ENCODE results near the gene PALD1.

PALD1 gene

DNA sequence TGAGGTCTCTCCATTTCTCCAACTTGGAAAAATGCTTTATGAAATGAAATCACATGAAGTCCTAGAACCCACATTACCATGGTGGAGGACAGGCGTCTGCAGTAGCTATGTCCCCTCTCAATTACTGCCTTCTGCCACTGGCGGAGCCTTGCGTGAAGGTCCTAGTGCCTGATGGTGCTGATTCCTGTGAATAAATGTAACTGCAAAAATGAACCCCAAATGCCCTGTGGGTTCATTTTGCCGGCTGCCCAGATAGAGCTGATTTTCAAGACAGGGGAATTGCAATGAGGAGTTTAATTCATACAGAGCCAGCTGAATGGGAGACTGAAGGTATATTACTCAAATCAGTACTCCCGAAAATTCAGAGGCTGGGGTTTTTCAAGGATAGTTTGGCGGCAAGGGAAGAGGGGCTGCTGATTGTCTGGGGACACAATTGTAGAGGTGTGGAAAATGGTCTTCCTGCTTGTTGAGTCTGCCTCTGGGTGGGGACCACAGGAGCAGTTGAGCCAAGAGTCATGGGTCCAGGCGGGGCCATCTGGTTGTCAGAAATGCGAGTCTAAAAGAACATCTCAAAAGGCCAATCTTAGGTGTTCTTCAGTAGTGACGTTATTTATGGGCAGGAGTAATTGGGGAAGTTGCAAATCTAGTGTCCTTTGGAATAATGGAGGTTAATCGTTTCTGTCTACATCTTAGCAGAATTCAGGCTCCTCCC is 110.4 kb downstream of the PALD1 start:
- Histone ChIP-seq H3K4me3 (ENCODE audit: low read length) (no peak overlapping the region), H3K4me1 (ENCODE audit: insufficient read depth, low read length) (peaks cover 9% of the 10 kb centered on the region), H2AFZ (ENCODE audit: low read depth, low read length) (no peak overlapping the region), H3K36me3 (ENCODE audit: insufficient read depth, low read length) (no peaks in the 10 kb centered on the region), H3K27me3 (ENCODE audit: insufficient read depth, low read length) (no peaks in the 10 kb centered on the region), H3K9me3 (ENCODE audit: low read length) (no peaks in the 10 kb centered on the region)

DNA sequence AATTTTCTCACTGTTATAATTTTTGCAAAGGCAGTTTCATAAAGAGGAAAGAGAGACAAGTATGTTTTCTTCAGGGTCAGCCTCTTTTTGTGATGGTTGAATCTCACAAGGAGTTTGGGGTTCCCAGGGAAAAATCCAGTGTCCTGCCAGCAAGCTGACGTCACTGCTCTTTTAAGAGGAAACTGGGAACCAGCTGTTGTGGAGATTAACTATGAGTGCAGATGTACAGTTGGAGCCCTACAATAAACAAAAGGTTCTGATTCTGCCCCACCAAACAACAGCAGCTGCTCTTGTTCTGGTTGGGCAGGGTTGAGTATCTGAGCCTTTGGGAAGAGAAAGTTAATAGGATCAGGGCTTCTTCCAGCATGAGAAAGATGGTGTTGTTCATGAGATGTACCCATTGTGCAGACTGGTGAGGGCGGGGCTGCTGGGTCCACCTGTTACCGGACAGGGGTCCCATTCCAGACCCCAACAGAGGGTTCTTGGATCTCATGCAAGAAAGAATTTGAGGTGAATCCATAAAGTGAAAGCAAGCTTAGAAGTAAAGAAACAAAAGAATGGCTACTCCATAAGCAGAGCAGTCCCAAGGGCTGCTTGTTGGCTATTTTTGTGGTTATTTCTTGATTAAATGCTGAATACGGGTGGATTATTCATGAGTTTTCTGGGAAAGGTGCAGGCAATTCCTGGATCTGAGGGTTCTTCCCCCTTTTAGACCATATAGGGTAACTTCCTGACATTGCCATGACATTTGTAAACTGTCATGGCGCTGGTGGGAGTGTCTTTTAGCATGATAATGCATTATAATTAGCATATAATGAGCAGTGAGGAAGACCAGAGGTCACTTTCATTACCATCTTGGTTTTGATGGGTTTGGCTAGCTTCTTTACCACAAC is 111.4 kb downstream of the PALD1 start:
- Histone ChIP-seq H3K4me1 (ENCODE audit: insufficient read depth, low read length) (peaks cover 2% of the 10 kb centered on the region), H3K36me3 (ENCODE audit: insufficient read depth, low read length) (no peaks in the 10 kb centered on the region), H3K9me3 (ENCODE audit: low read length) (no peaks in the 10 kb centered on the region), H2AFZ (ENCODE audit: low read depth, low read length) (no peak overlapping the region), H3K4me3 (ENCODE audit: low read length) (no peak overlapping the region), H3K27me3 (ENCODE audit: insufficient read depth, low read length) (peaks cover 3% of the 10 kb centered on the region)

DNA sequence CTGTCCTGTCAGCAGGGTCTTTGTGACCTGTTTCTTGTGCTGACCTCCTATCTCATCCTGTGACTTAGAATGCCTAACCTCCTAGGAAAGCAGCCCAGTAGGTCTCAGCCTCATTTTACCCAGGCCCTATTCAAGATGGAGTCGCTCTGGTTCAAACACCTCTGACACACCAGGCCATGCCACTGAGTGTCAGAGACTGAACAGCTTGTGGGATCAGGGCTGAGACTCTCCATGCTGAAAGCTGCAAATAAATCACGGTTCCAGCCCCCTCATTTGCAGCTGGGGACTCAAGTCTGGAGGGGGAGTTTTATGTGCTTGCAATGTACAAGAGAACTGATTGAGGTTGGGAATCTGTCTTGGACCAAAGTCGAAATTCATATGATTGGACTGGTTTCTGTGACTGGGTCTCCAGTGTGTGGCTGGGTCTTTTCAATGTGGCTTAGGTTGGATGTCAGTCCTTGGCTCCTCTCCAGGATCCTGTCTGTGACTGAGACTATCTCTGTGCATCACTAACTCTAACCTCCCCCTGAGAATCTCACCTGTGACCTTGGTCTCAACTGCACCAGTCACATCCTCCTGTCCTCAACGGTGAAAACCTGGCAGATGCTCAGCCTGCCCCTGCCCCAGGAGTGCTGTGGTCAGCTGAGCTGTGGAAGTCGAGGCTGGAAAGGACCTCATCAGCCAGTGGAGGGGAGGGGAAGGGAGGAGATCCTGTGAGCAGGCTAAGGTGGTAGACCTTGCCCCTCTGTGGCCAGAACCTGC is 112.3 kb downstream of the PALD1 start:
- no peaks in the 10 kb centered on the region for H3K36me3 ChIP-seq (ENCODE audit: insufficient read depth, low read length)
- no peaks in the 10 kb centered on the region for H3K9me3 ChIP-seq (ENCODE audit: low read length)
- H3K4me1 ChIP-seq (ENCODE audit: insufficient read depth, low read length): no peaks in the 10 kb centered on the region
- no peak overlapping the region for H3K4me3 ChIP-seq (ENCODE audit: low read length)
- H2AFZ ChIP-seq (ENCODE audit: low read depth, low read length): no peak overlapping the region
- H3K27me3 ChIP-seq (ENCODE audit: insufficient read depth, low read length): peaks cover 3% of the 10 kb centered on the region

DNA sequence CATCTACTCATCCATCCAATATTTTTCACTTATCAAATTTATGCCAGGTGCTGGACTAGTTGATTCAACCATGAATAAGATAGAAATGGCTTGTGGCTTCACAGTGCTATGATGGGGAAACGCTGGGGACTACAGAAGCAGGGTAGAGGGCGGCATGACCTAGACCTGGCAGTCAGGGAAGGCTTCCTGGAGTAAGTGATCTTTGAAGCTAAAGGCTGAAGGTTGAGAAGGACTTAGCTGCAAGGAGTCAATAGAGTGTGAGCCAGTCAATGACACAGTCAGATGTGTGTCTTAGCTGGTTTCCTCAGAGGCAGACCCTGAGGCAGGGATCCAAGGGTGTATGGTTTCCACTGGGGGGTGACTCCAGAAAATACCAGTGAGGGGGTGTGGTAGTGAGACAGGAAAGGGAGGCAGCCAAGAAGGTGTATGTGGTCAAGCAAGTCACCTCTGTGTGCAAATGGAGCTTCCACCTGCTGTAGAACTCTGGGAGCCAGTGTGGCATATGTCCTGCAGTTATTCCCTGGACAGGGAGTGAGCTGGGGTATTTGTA is 113.7 kb downstream of the PALD1 start:
- Histone ChIP-seq H3K9me3 (ENCODE audit: low read length) (no peaks in the 10 kb centered on the region), H3K4me1 (ENCODE audit: insufficient read depth, low read length) (no peaks in the 10 kb centered on the region), H3K4me3 (ENCODE audit: low read length) (no peak overlapping the region), H3K27me3 (ENCODE audit: insufficient read depth, low read length) (peaks cover 3% of the 10 kb centered on the region), H3K36me3 (ENCODE audit: insufficient read depth, low read length) (no peaks in the 10 kb centered on the region), H2AFZ (ENCODE audit: low read depth, low read length) (no peak overlapping the region)

DNA sequence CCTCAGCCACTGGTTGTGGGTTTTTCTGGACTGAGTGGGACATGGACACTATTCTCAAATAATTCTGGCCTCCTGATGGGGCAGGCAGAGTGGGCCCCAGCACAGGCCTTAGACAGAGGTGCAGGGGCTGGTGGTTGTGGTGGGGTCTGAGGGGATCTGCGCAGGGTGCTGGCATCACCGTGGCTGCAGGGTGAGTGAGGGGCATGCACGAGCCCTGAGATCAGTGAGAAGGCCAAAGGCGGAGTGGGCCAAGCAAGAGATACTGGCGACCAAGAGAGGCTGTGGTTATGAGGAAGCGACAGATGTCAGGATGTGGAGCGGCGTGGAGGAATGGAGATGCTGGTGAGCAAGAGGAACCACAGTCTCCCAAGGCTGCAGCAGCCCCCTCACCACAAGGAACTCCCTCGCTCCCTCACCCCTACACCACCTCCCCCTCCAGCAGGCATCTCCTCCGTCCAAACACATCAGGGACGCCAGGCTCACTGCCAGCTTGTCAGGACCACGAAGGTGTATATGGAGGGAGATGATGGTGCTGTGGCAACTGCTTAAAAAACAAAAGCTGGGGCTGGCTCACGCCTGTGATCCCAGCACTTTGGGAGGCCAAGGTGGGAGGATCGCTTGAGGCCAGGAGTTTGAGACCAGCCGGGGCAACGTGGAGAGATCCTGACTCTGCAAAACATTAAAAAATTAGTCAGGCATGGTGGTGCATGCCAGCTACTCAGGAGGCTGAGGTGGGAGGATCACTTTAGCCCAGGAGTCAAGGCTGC is 114.4 kb downstream of the PALD1 start:
- Histone ChIP-seq H3K9me3 (ENCODE audit: low read length) (no peaks in the 10 kb centered on the region), H2AFZ (ENCODE audit: low read depth, low read length) (no peak overlapping the region), H3K4me1 (ENCODE audit: insufficient read depth, low read length) (no peaks in the 10 kb centered on the region), H3K36me3 (ENCODE audit: insufficient read depth, low read length) (no peaks in the 10 kb centered on the region), H3K27me3 (ENCODE audit: insufficient read depth, low read length) (peaks cover 3% of the 10 kb centered on the region), H3K4me3 (ENCODE audit: low read length) (no peak overlapping the region)

DNA sequence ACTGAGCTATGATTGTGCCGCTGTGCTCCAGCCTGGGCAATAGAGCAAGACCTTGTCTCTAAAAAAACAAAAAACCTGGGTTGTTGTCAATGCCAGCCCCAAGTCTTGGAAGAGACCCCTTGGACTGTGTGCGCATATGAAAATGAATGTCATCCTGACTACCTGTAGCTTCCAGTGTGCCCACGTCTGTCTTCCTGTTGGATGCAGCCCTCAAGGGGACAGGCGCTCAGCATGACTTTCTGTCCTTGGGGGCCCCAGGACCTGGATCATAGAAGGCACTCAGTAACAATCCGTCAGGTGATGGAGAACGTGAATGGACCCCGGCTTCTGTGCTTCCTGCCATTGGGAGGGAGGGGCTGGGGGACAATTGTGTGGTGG is 114.9 kb downstream of the PALD1 start:
- Histone ChIP-seq H3K27me3 (ENCODE audit: insufficient read depth, low read length) (peaks cover 3% of the 10 kb centered on the region), H3K9me3 (ENCODE audit: low read length) (no peaks in the 10 kb centered on the region), H3K4me1 (ENCODE audit: insufficient read depth, low read length) (no peaks in the 10 kb centered on the region), H3K36me3 (ENCODE audit: insufficient read depth, low read length) (no peaks in the 10 kb centered on the region), H2AFZ (ENCODE audit: low read depth, low read length) (no peak overlapping the region), H3K4me3 (ENCODE audit: low read length) (no peak overlapping the region)

DNA sequence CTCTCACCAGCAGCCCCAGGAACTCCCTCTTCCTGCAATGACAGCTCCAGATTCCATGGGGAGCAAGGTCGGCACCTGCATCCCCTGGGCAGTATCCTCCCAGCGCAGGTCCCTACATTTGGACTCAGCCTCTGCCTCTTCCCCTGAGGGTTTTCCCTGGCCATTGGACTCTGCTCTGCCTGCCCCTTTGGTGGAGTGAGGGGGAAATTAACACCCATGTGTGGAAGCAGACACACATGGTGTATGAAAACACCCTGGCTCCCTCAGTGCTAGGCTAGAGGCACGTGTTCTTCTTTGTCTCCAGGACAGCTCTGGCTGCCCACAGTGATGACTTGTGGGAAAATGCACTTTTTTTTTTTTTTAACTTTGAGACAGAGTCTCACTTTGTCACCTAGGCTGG is 115.6 kb downstream of the PALD1 start:
- H3K27me3 ChIP-seq (ENCODE audit: insufficient read depth, low read length): peaks cover 3% of the 10 kb centered on the region
- H3K36me3 ChIP-seq (ENCODE audit: insufficient read depth, low read length): no peaks in the 10 kb centered on the region
- H3K4me1 ChIP-seq (ENCODE audit: insufficient read depth, low read length): no peaks in the 10 kb centered on the region
- H3K9me3 ChIP-seq (ENCODE audit: low read length): no peaks in the 10 kb centered on the region
- H2AFZ ChIP-seq (ENCODE audit: low read depth, low read length): no peak overlapping the region
- no peak overlapping the region for H3K4me3 ChIP-seq (ENCODE audit: low read length)

DNA sequence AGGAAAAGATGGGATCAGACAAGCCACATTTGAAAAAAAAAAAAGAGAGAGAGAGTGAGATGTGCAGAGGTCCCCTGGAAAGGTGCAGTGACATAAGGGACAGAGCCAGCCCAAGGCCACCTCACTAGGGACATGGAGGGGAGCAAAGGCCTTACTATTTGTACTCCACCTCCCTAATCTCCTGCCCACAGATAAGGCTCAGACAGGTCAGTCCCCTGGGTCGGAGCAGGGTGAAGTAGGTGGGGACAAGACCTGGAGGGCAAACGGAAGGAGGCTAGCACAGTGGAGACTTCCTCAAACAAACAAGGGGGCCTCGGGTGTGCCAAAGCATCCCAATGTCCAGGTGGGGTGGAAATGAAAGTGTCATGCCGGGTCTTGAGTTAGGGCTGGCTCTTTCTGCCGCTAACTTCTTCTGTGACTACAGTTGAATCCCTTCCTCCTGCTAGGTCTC is 117.0 kb downstream of the PALD1 start:
- peaks cover 3% of the 10 kb centered on the region for H3K27me3 ChIP-seq (ENCODE audit: insufficient read depth, low read length)
- H2AFZ ChIP-seq (ENCODE audit: low read depth, low read length): no peak overlapping the region
- H3K4me1 ChIP-seq (ENCODE audit: insufficient read depth, low read length): no peaks in the 10 kb centered on the region
- no peaks in the 10 kb centered on the region for H3K9me3 ChIP-seq (ENCODE audit: low read length)
- no peak overlapping the region for H3K4me3 ChIP-seq (ENCODE audit: low read length)
- no peaks in the 10 kb centered on the region for H3K36me3 ChIP-seq (ENCODE audit: insufficient read depth, low read length)

DNA sequence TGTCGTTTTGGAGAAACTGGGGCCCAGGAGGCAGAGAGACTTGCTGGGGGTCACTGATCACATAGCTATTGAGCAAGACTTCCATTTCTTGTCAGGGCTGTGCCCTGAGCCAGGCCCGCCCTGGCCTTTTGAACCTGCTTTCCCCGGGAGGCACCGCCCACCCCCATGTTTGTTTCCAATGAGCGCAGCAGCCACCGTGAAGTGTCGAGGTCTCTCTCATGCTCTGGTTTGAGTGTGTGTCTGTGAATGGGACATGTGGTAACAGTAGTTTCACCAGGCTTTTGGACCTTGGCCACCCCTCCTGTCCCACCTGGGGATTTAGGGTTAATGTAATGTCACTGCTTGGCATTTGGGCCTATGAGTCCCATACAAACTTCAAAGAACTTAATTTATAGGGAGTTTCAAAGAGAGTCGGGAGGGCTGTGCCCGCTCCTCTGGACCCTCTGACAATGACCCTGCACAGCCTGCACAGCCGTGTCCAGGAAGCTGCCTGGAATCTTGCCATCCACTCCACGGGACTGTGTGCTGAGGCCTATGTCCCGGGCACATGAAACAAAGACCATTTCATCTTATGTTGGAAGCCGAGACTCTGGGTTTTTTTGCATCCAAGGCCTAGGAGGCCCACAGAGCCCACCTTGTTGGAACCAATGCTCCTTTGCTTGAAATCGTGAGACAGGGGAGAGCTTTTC is 117.7 kb downstream of the PALD1 start:
- Histone ChIP-seq H3K36me3 (ENCODE audit: insufficient read depth, low read length) (no peaks in the 10 kb centered on the region), H3K4me1 (ENCODE audit: insufficient read depth, low read length) (no peaks in the 10 kb centered on the region), H3K9me3 (ENCODE audit: low read length) (no peaks in the 10 kb centered on the region), H2AFZ (ENCODE audit: low read depth, low read length) (no peak overlapping the region), H3K4me3 (ENCODE audit: low read length) (no peak overlapping the region), H3K27me3 (ENCODE audit: insufficient read depth, low read length) (peaks cover 3% of the 10 kb centered on the region)

DNA sequence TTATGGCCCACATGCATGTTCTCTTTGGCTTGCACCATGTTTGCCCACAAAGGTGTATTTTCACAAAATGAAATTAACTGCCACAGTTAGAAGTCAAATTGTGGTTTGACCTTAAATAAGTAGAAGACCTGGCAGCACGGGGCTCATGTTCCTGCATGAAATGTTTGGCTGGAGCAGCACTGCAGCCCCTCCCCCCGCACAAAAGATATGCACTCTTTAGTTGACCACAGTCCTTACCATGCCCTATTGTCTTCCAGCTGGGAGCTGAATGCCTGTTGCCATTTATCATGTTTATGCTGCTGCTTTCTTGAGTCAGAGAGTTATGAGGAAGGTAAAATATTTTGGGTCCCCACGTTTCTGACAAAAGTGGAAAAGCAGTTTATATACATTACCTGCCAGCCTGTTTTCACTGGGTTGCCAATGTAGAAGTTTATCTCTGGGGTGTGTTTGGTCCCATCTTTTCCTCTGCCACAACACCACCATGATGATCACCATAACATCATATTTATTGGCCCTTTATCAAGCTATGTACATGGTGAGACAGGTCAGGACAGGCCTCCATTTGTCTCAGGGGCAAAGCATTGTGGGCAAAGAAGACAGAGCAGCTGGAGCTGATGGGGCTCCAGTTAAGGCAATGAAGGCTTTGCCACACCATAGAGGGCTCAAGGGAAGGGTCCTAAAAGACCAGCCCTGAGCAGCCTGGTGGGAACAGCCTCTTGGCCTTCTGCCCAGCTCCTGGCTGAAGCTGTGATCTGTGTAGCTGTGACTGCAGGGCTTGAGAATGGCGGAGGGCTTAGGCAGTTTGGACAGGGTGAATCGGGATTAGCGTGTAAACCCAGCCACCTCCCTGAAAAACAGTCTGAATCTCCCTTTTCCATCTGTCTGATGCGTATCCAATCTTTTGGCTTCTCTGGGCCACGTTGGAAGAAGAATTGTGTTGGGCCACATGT is 118.6 kb downstream of the PALD1 start:
- no peak overlapping the region for H2AFZ ChIP-seq (ENCODE audit: low read depth, low read length)
- peaks cover 3% of the 10 kb centered on the region for H3K27me3 ChIP-seq (ENCODE audit: insufficient read depth, low read length)
- no peak overlapping the region for H3K4me3 ChIP-seq (ENCODE audit: low read length)
- H3K36me3 ChIP-seq (ENCODE audit: insufficient read depth, low read length): no peaks in the 10 kb centered on the region
- no peaks in the 10 kb centered on the region for H3K4me1 ChIP-seq (ENCODE audit: insufficient read depth, low read length)
- H3K9me3 ChIP-seq (ENCODE audit: low read length): no peaks in the 10 kb centered on the region
